Measurements from ENCODE around the gene GPR132.

GRCh38 chr14:105013150-105013785, 52.0 kb downstream of the GPR132 start:
- TF ChIP-seq CTCF (IDR thresholded peaks at IDR 0.05) (no peak), POLR2A (IDR thresholded peaks at IDR 0.05) (no peak)
